Activated naive CD4-positive, alpha-beta T cell treated with anti-CD3 and anti-CD28 coated beads for 36 hours (primary cell): ENCODE data around the gene LRRN4CL. TPM values are rescaled to one million over a fixed set of nuclear protein-coding genes. Genes with fewer than 3 reads are reported as not detected.

Experiments
- CTCF ChIA-PET: fragments of 350-600 bp; sonication (Branson Sonifier 250); formaldehyde crosslinking; loops from one replicate; lab custom pipeline; 2021; ENCODE audit warnings: antibody characterized with exemption; lab: Charles Lee
- DNase-seq: peaks from one replicate; pipeline ENCODE4 v3.0.0-alpha.2; 2020
- H3K27ac Mint-ChIP-seq: one replicate; pipeline ENCODE4 v1.8.0; 2021; ENCODE audit warnings: mild to moderate bottlenecking, mixed read lengths
- H3K27me3 Mint-ChIP-seq: one replicate; pipeline ENCODE4 v1.8.0; 2021; ENCODE audit warnings: low read depth, mixed read lengths
- H3K36me3 Mint-ChIP-seq: one replicate; pipeline ENCODE4 v1.8.0; 2021; ENCODE audit warnings: low read depth, mixed read lengths
- H3K4me1 Mint-ChIP-seq: one replicate; pipeline ENCODE4 v1.8.0; 2021; ENCODE audit warnings: low read depth, mixed read lengths
- H3K4me3 Mint-ChIP-seq: one replicate; pipeline ENCODE4 v1.8.0; 2021; ENCODE audit warnings: mild to moderate bottlenecking, moderate library complexity, mixed read lengths
- H3K9me3 Mint-ChIP-seq: one replicate; pipeline ENCODE4 v1.8.0; 2021; ENCODE audit warnings: mixed read lengths
- intact Hi-C: fragments of 100-400 bp; cut with micrococcal nuclease; formaldehyde crosslinking; loops from one replicate; pipeline ENCODE4 v1.15.1; 2023
- total RNA-seq, 2 experiments: library from RNA; stranded (reverse); gene quantifications; one replicate each; pipeline ENCODE4 v1.2.3, GENCODE V29; 2021

LRRN4CL gene
- total RNA-seq, 2 experiments from 2014 or later = 0.10 TPM; not detected in 1

DNA sequence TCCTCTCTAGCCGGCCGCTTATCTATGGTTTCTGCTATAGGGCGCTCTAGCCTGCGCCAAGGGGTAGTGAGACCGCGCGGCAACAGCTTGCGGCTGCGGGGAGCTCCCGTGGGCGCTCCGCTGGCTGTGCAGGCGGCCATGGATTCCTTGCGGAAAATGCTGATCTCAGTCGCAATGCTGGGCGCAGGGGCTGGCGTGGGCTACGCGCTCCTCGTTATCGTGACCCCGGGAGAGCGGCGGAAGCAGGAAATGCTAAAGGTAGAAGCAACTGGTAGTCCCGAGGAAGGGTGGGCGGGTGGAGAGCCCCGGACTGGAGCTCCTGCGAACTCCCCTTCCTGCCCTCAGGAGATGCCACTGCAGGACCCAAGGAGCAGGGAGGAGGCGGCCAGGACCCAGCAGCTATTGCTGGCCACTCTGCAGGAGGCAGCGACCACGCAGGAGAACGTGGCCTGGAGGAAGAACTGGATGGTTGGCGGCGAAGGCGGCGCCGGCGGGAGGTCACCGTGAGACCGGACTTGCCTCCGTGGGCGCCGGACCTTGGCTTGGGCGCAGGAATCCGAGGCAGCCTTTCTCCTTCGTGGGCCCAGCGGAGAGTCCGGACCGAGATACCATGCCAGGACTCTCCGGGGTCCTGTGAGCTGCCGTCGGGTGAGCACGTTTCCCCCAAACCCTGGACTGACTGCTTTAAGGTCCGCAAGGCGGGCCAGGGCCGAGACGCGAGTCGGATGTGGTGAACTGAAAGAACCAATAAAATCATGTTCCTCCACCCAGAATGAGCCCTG, 17.5 kb downstream of the LRRN4CL start, which contains the start of the genes LBHD1 and UQCC3:
Gene LBHD1, minus strand, starts transcription at position 660 of the 782 bp plus-strand sequence. CDS start 2,236 bp downstream, outside the sequence.
Gene UQCC3, plus strand, starts transcription at position 66 of the 782 bp plus-strand sequence. Its CDS starts 73 bp downstream, at position 139.
- CTCF ChIA-PET = interaction anchor here (0.6 to 2.3 kb wide), 6 partner anchors 9 to 247 kb away, joined by 3 to 10 read pairs (median 4); no protein-coding TSS in a partner anchor

DNA sequence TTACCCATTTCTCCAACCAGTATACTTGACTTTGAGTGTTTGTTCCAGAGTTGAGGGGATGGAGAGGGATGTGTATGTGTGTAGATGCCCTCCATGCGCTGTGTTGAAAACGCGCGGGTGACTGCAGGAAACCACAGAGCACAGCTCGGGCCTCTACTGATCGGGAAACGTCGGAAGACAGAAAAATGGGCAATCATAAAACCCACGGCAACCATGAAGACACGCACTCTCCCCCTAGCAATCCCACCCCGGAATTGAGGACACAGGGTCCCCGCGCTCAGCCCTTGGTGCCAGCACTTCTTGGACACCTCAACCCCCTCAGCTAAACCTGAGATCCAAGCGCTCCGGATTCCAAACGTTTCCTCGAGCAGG, 18.1 kb downstream of the LRRN4CL start:
- CTCF ChIA-PET = interaction anchor here (0.6 to 2.3 kb wide), 3 partner anchors 10 to 246 kb away, joined by 3 to 10 read pairs (median 7); no protein-coding TSS in a partner anchor
- peak overlapping the region; percentile 98 for H3K27ac Mint-ChIP-seq
- H3K9me3 Mint-ChIP-seq = no peaks in the 10 kb centered on the region
- intact Hi-C loops = loop anchor here (1.0 to 5.0 kb wide), 5 partner anchors 8 to 186 kb away; partner anchors contain the start of genes HNRNPUL2, INTS5, TUT1 and UBXN1
- H3K27me3 Mint-ChIP-seq = no peaks in the 10 kb centered on the region
- H3K36me3 Mint-ChIP-seq = peaks cover 44% of the 10 kb centered on the region
- no peak for DNase-seq
- H3K4me3 Mint-ChIP-seq = peak overlapping the region; percentile 99
- peaks cover 63% of the 10 kb centered on the region for H3K4me1 Mint-ChIP-seq

More for the DNA sequence above, 17.5 kb downstream of the LRRN4CL start, which contains the start of the genes LBHD1 and UQCC3:
- Mint-ChIP-seq H3K27me3 (no peaks in the 10 kb centered on the region), H3K9me3 (no peaks in the 10 kb centered on the region), H3K4me3 (peak within 1 kb of the TSS; percentile 99), H3K27ac (peak within 1 kb of the TSS; percentile 98), H3K36me3 (peaks cover 39% of the 10 kb centered on the region), H3K4me1 (peaks cover 59% of the 10 kb centered on the region)
- intact Hi-C loops = loop anchor here (1.0 to 5.0 kb wide), 5 partner anchors 8 to 186 kb away; partner anchors contain the start of genes HNRNPUL2, INTS5, TUT1 and UBXN1
- DNase-seq = peak; percentile 78

DNA sequence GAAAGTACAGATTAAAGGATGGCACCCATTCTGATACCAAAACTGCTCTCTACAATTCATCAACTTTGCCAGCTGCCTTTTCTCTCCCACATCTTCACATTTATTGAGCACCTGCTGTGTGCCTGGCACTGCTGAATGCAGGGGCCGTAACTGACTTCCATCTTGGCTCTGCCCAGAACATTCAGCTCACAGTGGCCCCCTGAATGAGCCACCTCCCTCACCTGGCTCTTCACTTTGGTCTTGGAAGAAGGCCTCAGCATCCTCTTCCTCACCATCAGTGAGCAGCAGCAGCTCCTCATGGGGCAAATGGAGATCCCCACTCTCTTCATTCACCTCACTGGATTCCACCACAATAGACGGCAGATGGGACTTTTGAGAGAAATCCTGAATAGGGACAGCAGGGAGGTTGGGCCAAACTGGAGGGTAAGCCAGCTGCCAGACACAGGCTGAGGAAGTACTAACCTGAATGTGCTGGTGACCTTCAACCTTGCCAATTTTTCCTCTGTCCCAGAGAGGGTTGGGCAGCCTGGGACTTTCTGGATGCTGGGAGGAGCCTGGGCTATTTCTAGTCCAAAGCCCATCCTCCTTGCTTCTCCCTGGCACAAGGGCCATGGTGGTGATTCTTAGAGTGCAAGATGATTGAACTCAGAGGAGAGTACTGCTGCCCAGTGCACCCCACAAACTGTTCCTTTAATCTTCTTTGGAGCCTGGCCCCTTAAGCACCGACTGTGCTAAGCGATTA, 19.7 kb downstream of the LRRN4CL start:
- intact Hi-C loops = loop anchor here (2.0 to 5.0 kb wide), 3 partner anchors 17 to 188 kb away; partner anchors contain the start of genes HNRNPUL2 and INTS5
- Mint-ChIP-seq H3K36me3 (peaks cover 50% of the 10 kb centered on the region), H3K9me3 (no peaks in the 10 kb centered on the region), H3K4me3 (peak overlapping the region; percentile 99), H3K27ac (peak overlapping the region; percentile 98), H3K27me3 (no peaks in the 10 kb centered on the region), H3K4me1 (peaks cover 58% of the 10 kb centered on the region)
- no peak for DNase-seq
- CTCF ChIA-PET = interaction anchor here (0.6 to 1.6 kb wide), 3 partner anchors 14 to 162 kb away, joined by 3 to 4 read pairs (median 3); partner anchors contain the start of gene STX5

DNA sequence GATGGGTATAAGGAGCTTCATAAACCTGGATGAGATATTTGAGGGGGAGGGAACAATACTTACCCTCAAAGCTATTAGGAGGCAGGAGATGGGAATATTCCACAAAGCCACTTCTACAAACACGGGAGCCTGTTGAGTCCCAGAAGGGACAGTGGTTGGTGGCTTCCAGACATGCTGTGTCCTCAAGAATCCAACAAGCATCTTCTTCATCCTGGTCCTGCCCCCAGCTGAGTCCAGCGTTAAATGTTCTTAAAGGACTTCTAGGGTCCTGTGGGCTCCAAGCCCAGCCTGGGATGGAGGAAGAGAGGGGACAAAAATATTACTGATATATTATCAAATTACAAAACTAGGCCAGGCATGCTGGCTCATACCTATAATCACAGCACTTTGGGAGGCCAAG, 21.9 kb downstream of the LRRN4CL start:
- Mint-ChIP-seq H3K27me3 (no peaks in the 10 kb centered on the region), H3K9me3 (no peaks in the 10 kb centered on the region), H3K4me1 (peaks cover 53% of the 10 kb centered on the region), H3K27ac (peak overlapping the region; percentile 88), H3K36me3 (peaks cover 48% of the 10 kb centered on the region), H3K4me3 (peak overlapping the region; percentile 98)
- CTCF ChIA-PET = interaction anchor here (0.6 to 1.7 kb wide), 6 partner anchors 13 to 223 kb away, joined by 3 to 5 read pairs (median 4); partner anchors contain the start of genes HNRNPUL2 and MTA2
- intact Hi-C loops = no loop called here
- DNase-seq = no peak

DNA sequence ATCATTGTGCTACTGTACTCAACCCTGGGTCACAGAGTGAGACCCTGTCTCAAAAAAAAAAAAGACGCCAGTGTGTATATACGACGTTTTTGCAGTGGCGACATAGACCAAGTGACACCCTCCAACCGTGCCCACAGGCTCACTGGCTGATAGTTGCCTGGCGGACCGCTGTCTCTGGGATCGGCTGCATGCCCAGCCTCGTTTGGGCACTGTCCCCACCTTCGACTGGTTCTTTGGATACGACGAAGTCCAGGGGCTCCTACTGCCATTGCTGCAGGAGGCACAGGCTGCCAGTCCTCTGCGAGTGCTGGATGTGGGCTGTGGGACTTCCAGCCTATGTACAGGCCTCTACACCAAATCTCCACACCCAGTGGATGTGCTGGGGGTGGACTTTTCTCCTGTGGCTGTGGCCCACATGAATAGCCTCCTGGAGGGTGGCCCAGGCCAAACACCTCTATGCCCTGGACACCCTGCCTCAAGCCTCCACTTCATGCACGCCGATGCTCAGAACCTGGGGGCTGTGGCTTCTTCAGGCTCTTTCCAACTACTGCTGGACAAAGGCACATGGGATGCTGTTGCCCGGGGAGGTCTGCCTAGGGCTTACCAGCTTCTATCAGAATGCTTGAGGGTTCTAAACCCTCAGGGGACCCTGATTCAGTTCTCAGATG, 22.9 kb downstream of the LRRN4CL start:
- peak overlapping the region; percentile 88 for H3K27ac Mint-ChIP-seq
- H3K4me1 Mint-ChIP-seq = peaks cover 49% of the 10 kb centered on the region
- DNase-seq = no peak
- intact Hi-C loops = no loop called here
- no peaks in the 10 kb centered on the region for H3K9me3 Mint-ChIP-seq
- peak overlapping the region; percentile 98 for H3K4me3 Mint-ChIP-seq
- H3K36me3 Mint-ChIP-seq = peaks cover 42% of the 10 kb centered on the region
- H3K27me3 Mint-ChIP-seq = no peaks in the 10 kb centered on the region
- CTCF ChIA-PET = interaction anchor here (0.9 to 2.4 kb wide), 3 partner anchors 12 to 55 kb away, joined by 3 to 8 read pairs (median 4); no protein-coding TSS in a partner anchor

DNA sequence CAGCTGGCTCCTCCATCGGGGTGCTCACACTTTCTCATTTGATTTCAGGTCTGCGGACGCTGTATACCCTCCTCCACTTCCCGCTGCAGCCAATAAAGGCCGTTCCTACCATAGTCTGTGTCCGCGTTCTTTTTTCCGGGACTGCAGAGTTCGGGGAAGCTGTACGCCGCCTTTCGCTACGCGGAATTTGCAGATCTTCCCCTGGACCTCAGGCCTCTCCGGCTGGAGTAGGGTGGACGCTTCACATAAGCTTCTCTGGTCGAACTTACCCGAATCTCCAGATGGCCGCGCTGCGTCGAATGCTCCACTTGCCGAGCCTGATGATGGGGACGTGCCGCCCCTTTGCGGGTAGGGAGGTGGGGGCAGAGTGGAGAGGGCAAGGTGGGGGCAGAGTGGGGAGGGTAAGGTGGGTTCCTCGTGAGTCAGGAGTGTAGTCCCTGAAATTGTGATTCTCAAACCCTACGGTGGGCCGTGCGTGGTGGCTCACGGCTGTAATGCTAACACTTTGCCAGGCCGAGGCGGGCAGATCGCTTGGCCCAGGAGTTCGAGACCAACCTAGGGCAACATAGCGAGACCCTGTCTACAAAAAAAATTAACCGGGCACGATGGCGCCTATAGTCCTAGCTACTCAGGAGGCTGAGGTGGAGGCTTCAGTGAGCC, 23.6 kb downstream of the LRRN4CL start:
- Mint-ChIP-seq H3K27me3 (no peaks in the 10 kb centered on the region), H3K36me3 (peaks cover 35% of the 10 kb centered on the region), H3K4me1 (peaks cover 45% of the 10 kb centered on the region), H3K9me3 (no peaks in the 10 kb centered on the region), H3K27ac (peak overlapping the region; percentile 88), H3K4me3 (peak overlapping the region; percentile 98)
- intact Hi-C loops = loop anchor here (1.0 to 2.0 kb wide), 7 partner anchors 12 to 176 kb away; partner anchors contain the start of genes EML3, GANAB, INTS5 and TUT1
- DNase-seq = peak; percentile 59
- CTCF ChIA-PET = interaction anchor here (0.8 to 2.4 kb wide), 12 partner anchors 8 to 286 kb away, joined by 3 to 10 read pairs (median 6); partner anchors contain the start of gene TUT1

GRCh38 chr11:62665075-62665598, 24.2 kb downstream of the LRRN4CL start, which contains the start of the genes C11orf98 and CSKMT:
C11orf98 (minus strand) TSS chr11:62665210; CDS start chr11:62665169, 41 bp downstream.
CSKMT (plus strand) TSS chr11:62665312; CDS start chr11:62665880, 568 bp downstream.
- peaks cover 33% of the 10 kb centered on the region for H3K36me3 Mint-ChIP-seq
- H3K27ac Mint-ChIP-seq = peak within 1 kb of the TSS; percentile 88
- peak; percentile 96 for DNase-seq
- H3K4me1 Mint-ChIP-seq = peaks cover 42% of the 10 kb centered on the region
- H3K9me3 Mint-ChIP-seq = no peaks in the 10 kb centered on the region
- no peaks in the 10 kb centered on the region for H3K27me3 Mint-ChIP-seq
- CTCF ChIA-PET = interaction anchor here (0.6 to 2.4 kb wide), 15 partner anchors 8 to 1722 kb away, joined by 3 to 10 read pairs (median 4); partner anchors contain the start of gene TUT1
- H3K4me3 Mint-ChIP-seq = peak within 1 kb of the TSS; percentile 98
- intact Hi-C loops = loop anchor here (1.0 to 2.0 kb wide), 7 partner anchors 12 to 176 kb away; partner anchors contain the start of genes EML3, GANAB, INTS5 and TUT1

GRCh38 chr11:62664405-62665074, 24.8 kb downstream of the LRRN4CL start:
- peaks cover 36% of the 10 kb centered on the region for H3K4me1 Mint-ChIP-seq
- peak overlapping the region; percentile 98 for H3K4me3 Mint-ChIP-seq
- peak; percentile 74 for DNase-seq
- intact Hi-C loops = loop anchor here (1.0 to 2.0 kb wide), 7 partner anchors 11 to 177 kb away; partner anchors contain the start of genes EML3, GANAB, INTS5 and TUT1
- peaks cover 32% of the 10 kb centered on the region for H3K36me3 Mint-ChIP-seq
- peak overlapping the region; percentile 88 for H3K27ac Mint-ChIP-seq
- H3K9me3 Mint-ChIP-seq = no peaks in the 10 kb centered on the region
- CTCF ChIA-PET = interaction anchor here (0.6 to 2.4 kb wide), 13 partner anchors 9 to 1721 kb away, joined by 3 to 10 read pairs (median 4); partner anchors contain the start of gene TUT1
- no peaks in the 10 kb centered on the region for H3K27me3 Mint-ChIP-seq

- no peak overlapping the region for H3K4me3 Mint-ChIP-seq
- DNase-seq = no peak
- H3K36me3 Mint-ChIP-seq = no peaks in the 10 kb centered on the region
- intact Hi-C loops = no loop called here
- no peak overlapping the region for H3K27ac Mint-ChIP-seq
- CTCF ChIA-PET = interaction anchor here (0.9 to 1.1 kb wide), 4 partner anchors 11 to 130 kb away, joined by 3 to 4 read pairs (median 3); partner anchors contain the start of genes GANAB and TUT1
- no peaks in the 10 kb centered on the region for H3K9me3 Mint-ChIP-seq
- H3K27me3 Mint-ChIP-seq = no peaks in the 10 kb centered on the region
- H3K4me1 Mint-ChIP-seq = peaks cover 15% of the 10 kb centered on the region
Measured at GRCh38 chr11:62656796-62657429, 32.4 kb downstream of the LRRN4CL start.
